H1 (cell line): ENCODE measurements around the gene CLDN9. TPM values are rescaled to one million over a fixed set of nuclear protein-coding genes. Genes with fewer than 3 reads are reported as not detected.

Source experiments
- BRCA1 ChIP-seq: IDR thresholded peaks from 2 replicates; pipeline ENCODE4 v1.6.1; 2012; ENCODE audit warnings: low read depth, low read length, improper control_type of control experiment
- CTBP2 ChIP-seq: IDR thresholded peaks from 2 replicates; pipeline ENCODE4 v1.7.0; 2011; ENCODE audit warnings: borderline replicate concordance, mild to moderate bottlenecking, moderate library complexity, mixed read lengths, low read length; ENCODE audit not compliant: insufficient read depth, insufficient read length
- RBBP5 ChIP-seq: IDR thresholded peaks from 2 replicates; pipeline ENCODE4 v1.7.1; 2012; ENCODE audit warnings: low read depth, mild to moderate bottlenecking, inconsistent platforms, low read length, moderate library complexity, borderline replicate concordance
- SP2 ChIP-seq: IDR thresholded peaks from 2 replicates; pipeline ENCODE4 v1.6.1; 2012; ENCODE audit warnings: mild to moderate bottlenecking, low read length, inconsistent platforms
- polyA plus RNA-seq, 7 experiments: library from polyadenylated mRNA; depleted of rRNA in 3 of 7; stranded (reverse) in 5 of 7; unstranded in 2 of 7; fragments of >200 nt in 5 of 7; fragments of 200-250 nt in 2 of 7; gene quantifications; 1 replicate in 5 of 7; 2 replicates in 1 of 7; 4 replicates in 1 of 7; pipeline versions ENCODE4 v1.2.1 to v1.2.3, GENCODE V29; 2011 to 2013; ENCODE audit warnings: missing spikeins in 2 of 7, mixed read lengths in 2 of 7
- total RNA-seq: library from RNA; stranded (reverse); fragmentation: NEBNext Ultra II Directional; extraction: Animal tissue kit (Norgen Biotek cat#: 25700); gene quantifications from 2 replicates; pipeline ENCODE4 v1.2.1, GENCODE V29; 2021
- TF ChIP-seq, protein P1 (sequence below): IDR thresholded peaks from 2 replicates; pipeline ENCODE4 v1.6.1; 2012; ENCODE audit warnings: inconsistent platforms
- TF ChIP-seq, protein P2 (sequence below): IDR thresholded peaks from 2 replicates; pipeline ENCODE4 v1.6.1; 2011; ENCODE audit warnings: low read length, improper control_type of control experiment

The CLDN9 gene
- total and polyA plus RNA-seq, 2 of the 8 experiments (the other 6 are each of a cell fraction or from before 2014, with no cell fraction given): 0.60 to 0.89 TPM

GRCh38 chr16:3007059-3007956 is 5.4 kb upstream of the CLDN9 start (continued):
- TF ChIP-seq BRCA1: no peak
- TF ChIP-seq, protein P1, sequence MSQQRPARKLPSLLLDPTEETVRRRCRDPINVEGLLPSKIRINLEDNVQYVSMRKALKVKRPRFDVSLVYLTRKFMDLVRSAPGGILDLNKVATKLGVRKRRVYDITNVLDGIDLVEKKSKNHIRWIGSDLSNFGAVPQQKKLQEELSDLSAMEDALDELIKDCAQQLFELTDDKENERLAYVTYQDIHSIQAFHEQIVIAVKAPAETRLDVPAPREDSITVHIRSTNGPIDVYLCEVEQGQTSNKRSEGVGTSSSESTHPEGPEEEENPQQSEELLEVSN: no peak
- TF ChIP-seq, protein P2, sequence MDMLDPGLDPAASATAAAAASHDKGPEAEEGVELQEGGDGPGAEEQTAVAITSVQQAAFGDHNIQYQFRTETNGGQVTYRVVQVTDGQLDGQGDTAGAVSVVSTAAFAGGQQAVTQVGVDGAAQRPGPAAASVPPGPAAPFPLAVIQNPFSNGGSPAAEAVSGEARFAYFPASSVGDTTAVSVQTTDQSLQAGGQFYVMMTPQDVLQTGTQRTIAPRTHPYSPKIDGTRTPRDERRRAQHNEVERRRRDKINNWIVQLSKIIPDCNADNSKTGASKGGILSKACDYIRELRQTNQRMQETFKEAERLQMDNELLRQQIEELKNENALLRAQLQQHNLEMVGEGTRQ: no peak
- no peak for TF ChIP-seq SP2
- no peak for TF ChIP-seq CTBP2
- TF ChIP-seq RBBP5: no peak
